ENCODE results near the gene NLRC5. TPM values are rescaled to one million over a fixed set of nuclear protein-coding genes. Genes with fewer than 3 reads are reported as not detected.
"Not testable (repeated sequence)": the region's sequence is repeated elsewhere in the genome, so short reads cannot be mapped to it uniquely, and the experiment has no call there.

NLRC5 gene
- total RNA-seq, 2 donors from 2014 or later: 78.1 to 79.7 TPM

GRCh38 chr16:57070424-57070823 lies 81.1 kb downstream of the NLRC5 start:
- no peak overlapping the region for H3K9ac ChIP-seq (ENCODE audit: low read depth in 2 of 2, low read length in 2 of 2)
- no peaks in the 10 kb centered on the region for H3K4me1 ChIP-seq
- no peak for DNase-seq
- H3K27me3 ChIP-seq: no peaks in the 10 kb centered on the region
- TF ChIP-seq CTCF (IDR thresholded peaks at IDR 0.05): no peak
- H3K27ac ChIP-seq: no peak overlapping the region
- H3K4me3 ChIP-seq: no peak overlapping the region
- intact Hi-C loops (cut with DNase I): no loop called here
- no peaks in the 10 kb centered on the region for H3K36me3 ChIP-seq
- no peaks in the 10 kb centered on the region for H3K9me3 ChIP-seq

DNA sequence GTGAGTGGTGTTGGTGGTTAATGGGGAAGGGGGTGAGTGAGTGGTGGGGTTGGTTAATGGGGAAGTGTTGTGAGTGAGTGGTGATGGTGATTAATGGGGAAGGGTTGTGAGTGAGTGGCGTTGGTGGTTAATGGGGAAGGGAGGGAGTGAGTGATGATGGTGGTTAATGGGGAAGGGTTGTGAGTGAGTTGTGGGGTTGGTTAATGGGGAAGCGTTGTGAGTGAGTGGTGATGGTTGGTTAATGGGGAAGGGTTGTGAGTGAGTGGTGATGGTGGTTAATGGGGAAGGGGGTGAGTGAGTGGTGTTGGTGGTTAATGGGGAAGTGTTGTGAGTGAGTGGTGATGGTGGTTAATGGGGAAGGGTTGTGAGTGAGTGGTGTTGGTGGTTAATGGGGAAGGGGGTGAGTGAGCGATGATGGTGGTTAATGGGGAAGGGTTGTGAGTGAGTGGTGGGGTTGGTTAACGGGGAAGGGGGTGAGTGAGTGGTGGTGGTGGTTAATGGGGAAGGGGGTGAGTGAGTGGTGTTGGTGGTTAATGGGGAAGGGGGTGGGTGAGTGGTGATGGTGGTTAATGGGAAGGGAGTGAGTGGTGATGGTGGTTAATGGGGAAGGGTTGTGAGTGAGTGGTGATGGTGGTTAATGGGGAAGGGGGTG lies 81.8 kb downstream of the NLRC5 start:
- intact Hi-C loops (cut with DNase I); H3K9ac ChIP-seq (ENCODE audit: low read depth in 2 of 2, low read length in 2 of 2); H3K36me3 ChIP-seq; H3K27me3 ChIP-seq; H3K4me1 ChIP-seq; DNase-seq; H3K27ac ChIP-seq; H3K4me3 ChIP-seq; H3K9me3 ChIP-seq: not testable (repeated sequence)

- Histone ChIP-seq H3K4me3 (no peak overlapping the region), H3K9me3 (no peaks in the 10 kb centered on the region), H3K4me1 (no peaks in the 10 kb centered on the region), H3K36me3 (no peaks in the 10 kb centered on the region), H3K9ac (ENCODE audit: low read depth in 2 of 2, low read length in 2 of 2) (no peak overlapping the region), H3K27me3 (no peaks in the 10 kb centered on the region), H3K27ac (no peak overlapping the region)
- intact Hi-C loops (cut with DNase I): no loop called here
- DNase-seq: no peak
- no peak for TF ChIP-seq CTCF (IDR thresholded peaks at IDR 0.05)
Observed at GRCh38 chr16:57071831-57072582, 82.7 kb downstream of the NLRC5 start.

DNA sequence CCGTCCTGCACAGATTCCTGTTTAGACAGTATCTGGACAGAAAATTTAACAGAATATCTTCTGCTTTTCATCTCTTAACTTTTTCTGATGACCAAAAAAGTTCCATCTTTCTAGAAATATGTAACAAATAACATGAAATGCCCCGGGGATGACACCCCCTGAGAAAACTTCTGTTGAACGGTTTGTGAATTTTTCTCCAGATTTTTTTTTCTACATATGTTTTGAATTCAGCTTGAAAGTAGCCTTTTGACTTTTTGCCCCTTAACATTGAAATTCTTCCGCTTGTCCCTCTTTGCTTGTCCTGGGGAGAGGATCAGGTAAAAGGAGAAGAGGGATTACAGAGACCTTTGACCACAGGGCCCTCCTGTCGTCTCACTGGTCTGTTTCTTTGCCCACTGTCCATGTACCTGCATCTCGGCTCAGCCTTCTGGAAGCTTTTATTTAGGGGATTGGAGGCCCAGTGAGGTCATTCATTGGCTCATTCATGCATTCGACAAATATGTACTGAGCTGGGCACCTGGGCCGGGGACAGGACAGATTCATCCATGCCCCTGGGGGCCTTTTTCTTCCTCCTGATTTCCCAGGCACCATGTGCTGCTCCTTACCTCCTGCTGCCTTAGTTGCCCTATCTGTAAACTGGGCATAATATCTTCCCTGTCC lies 83.4 kb downstream of the NLRC5 start:
- H3K9ac ChIP-seq (ENCODE audit: low read depth in 2 of 2, low read length in 2 of 2): no peak overlapping the region
- H3K36me3 ChIP-seq: no peaks in the 10 kb centered on the region
- no peak for DNase-seq
- no peaks in the 10 kb centered on the region for H3K4me1 ChIP-seq
- no peaks in the 10 kb centered on the region for H3K9me3 ChIP-seq
- no peaks in the 10 kb centered on the region for H3K27me3 ChIP-seq
- H3K4me3 ChIP-seq: no peak overlapping the region
- no peak overlapping the region for H3K27ac ChIP-seq
- TF ChIP-seq CTCF (IDR thresholded peaks at IDR 0.05): no peak
- intact Hi-C loops (cut with DNase I): no loop called here

DNA sequence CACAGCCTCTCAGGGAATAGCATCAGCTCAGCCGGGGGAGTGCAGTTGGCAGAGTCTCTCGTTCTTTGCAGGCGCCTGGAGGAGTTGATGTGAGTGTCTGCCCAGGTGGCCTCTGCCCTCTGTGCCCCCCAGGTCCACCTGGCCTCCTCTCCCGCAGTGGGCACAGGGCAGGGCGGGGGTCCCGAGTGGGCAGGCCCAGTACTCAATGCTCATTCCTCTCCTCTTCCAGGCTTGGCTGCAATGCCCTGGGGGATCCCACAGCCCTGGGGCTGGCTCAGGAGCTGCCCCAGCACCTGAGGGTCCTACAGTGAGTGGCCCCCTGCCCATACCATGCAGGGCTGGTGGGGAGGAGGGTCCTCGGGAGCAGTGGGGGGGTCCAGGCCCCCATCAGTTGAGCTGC lies 88.4 kb downstream of the NLRC5 start:
- Histone ChIP-seq H3K4me1 (no peaks in the 10 kb centered on the region), H3K4me3 (no peak overlapping the region), H3K27ac (no peak overlapping the region), H3K36me3 (peaks cover 3% of the 10 kb centered on the region), H3K9me3 (no peaks in the 10 kb centered on the region), H3K27me3 (no peaks in the 10 kb centered on the region), H3K9ac (ENCODE audit: low read depth in 2 of 2, low read length in 2 of 2) (no peak overlapping the region)
- DNase-seq: no peak
- intact Hi-C loops (cut with DNase I): no loop called here
- TF ChIP-seq CTCF (IDR thresholded peaks at IDR 0.05): no peak
